Measurements from ENCODE around the gene SH2D1A. TPM values are rescaled to one million over a fixed set of nuclear protein-coding genes. Genes with fewer than 3 reads are reported as not detected.
"Not testable (repeated sequence)": the region's sequence is repeated elsewhere in the genome, so short reads cannot be mapped to it uniquely, and the experiment has no call there.

Gene SH2D1A
- not detected for total RNA-seq

DNA sequence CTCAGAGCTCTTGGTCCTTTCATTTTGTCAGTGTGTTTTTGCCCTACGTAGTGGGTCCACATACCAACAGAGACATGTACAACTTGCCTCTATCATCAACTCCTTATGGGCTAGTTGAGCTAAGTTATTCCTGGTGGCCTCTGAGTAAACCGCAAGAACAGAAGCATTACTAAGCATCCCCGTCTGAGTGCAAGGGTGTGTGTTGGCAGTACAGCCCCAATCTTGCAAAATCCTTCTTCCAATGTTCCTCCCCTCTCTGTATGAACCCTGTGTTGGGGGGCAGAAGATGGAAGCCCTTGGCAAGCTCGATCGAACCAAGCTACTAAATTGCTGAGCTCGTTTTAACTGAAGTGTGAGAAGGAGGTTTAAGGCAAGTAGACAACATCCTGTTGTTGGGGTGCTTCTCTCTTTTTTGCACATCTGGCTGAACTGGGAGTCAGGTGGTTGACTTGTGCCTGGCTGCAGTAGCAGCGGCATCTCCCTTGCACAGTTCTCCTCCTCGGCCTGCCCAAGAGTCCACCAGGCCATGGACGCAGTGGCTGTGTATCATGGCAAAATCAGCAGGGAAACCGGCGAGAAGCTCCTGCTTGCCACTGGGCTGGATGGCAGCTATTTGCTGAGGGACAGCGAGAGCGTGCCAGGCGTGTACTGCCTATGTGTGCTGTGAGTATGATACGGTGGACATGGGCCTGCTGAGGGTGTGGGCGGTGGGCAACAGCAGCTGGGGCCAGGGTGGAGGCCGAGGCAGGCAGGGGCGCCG lies at the start of gene SH2D1A:
TSS of gene SH2D1A (plus strand) at position 447 of the 760 bp plus-strand sequence. CDS start at position 527, 80 bp downstream.
- Histone ChIP-seq H3K4me3 (no peak within 1 kb of the TSS), H3K9me3 (no peaks in the 10 kb centered on the region), H3K36me3 (no peaks in the 10 kb centered on the region), H3K4me1 (no peaks in the 10 kb centered on the region), H3K27ac (no peak within 1 kb of the TSS), H3K27me3 (no peaks in the 10 kb centered on the region)
- TF ChIP-seq POLR2A (IDR thresholded peaks at IDR 0.05): no peak
- TF ChIP-seq, protein P1, sequence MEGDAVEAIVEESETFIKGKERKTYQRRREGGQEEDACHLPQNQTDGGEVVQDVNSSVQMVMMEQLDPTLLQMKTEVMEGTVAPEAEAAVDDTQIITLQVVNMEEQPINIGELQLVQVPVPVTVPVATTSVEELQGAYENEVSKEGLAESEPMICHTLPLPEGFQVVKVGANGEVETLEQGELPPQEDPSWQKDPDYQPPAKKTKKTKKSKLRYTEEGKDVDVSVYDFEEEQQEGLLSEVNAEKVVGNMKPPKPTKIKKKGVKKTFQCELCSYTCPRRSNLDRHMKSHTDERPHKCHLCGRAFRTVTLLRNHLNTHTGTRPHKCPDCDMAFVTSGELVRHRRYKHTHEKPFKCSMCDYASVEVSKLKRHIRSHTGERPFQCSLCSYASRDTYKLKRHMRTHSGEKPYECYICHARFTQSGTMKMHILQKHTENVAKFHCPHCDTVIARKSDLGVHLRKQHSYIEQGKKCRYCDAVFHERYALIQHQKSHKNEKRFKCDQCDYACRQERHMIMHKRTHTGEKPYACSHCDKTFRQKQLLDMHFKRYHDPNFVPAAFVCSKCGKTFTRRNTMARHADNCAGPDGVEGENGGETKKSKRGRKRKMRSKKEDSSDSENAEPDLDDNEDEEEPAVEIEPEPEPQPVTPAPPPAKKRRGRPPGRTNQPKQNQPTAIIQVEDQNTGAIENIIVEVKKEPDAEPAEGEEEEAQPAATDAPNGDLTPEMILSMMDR (IDR thresholded peaks at IDR 0.05 in 4 of 5, conservative IDR thresholded peaks at IDR 0.05 in 1 of 5): no peak
- intact Hi-C loops (cut with DNase I; ENCODE audit: low total_unique reads): no loop called here
- in situ Hi-C loops (cut with MboI; ENCODE audit: low sequenced_read_pairs in 4 of 4): no loop called here
- DNase-seq: no peak
- no peak for ATAC-seq

GRCh38 chrX:124299323-124299722 lies 47.0 kb upstream of the SH2D1A start:
- H3K4me1 ChIP-seq; H3K9me3 ChIP-seq; H3K27ac ChIP-seq; DNase-seq; in situ Hi-C loops (cut with MboI; ENCODE audit: low sequenced_read_pairs in 4 of 4); H3K4me3 ChIP-seq; H3K36me3 ChIP-seq; ATAC-seq; H3K27me3 ChIP-seq; intact Hi-C loops (cut with DNase I; ENCODE audit: low total_unique reads): not testable (repeated sequence)

DNA sequence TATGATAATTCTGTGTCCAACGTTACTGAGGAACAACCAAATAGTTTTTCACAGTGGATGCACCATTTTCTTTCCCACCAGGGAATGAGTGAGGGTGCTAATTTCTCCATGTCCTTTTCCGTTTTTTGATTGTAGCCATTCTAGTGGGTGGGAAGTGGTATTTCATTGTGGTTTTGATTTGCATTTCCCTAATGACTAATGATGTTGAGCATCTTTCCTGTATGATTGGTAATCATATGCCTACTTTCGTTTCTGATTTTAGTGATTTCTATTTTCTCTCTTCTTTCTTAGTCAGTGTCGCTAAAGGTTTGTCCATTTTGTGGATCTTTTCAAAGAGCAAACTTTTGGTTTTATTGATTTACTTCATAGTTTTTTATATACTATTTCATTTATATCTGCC lies 46.0 kb upstream of the SH2D1A start:
- ATAC-seq: no peak
- in situ Hi-C loops (cut with MboI; ENCODE audit: low sequenced_read_pairs in 4 of 4): no loop called here
- Histone ChIP-seq H3K27ac (no peak overlapping the region), H3K36me3 (no peaks in the 10 kb centered on the region), H3K4me1 (no peaks in the 10 kb centered on the region), H3K27me3 (no peaks in the 10 kb centered on the region), H3K4me3 (no peak overlapping the region), H3K9me3 (no peaks in the 10 kb centered on the region)
- intact Hi-C loops (cut with DNase I; ENCODE audit: low total_unique reads): no loop called here
- DNase-seq: no peak
- TF ChIP-seq, protein P1 (IDR thresholded peaks at IDR 0.05 in 4 of 5, conservative IDR thresholded peaks at IDR 0.05 in 1 of 5): no peak

DNA sequence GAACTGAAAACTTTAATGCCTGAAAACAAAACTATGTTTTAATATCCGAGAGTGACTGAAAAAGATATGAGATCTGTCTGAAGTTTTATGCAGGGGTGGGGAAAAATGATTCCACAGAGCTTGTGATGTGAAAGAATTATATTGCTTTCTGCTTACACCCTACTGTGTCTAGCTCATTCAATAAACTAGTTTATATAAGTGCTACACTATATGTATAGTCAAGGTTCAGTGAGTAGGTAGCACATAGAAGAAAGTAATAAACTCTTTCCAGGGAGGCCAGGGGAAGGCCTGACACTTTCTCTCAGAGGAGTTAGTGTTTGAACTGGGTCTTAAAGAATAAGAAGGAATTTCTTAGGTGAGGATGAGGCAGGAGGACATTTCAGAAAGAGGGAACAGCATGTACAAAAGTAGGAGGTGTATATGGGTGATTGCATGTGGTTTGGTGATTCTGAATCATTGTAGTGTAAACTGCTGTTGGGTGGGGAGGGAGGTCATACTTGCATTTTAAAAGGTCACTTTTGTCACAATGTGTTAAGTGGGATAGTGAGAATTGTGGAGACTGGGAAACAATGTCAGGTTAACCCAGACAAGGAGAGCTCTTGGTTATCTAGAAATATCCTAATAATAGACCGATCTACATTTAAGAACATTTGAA lies 39.0 kb upstream of the SH2D1A start:
- intact Hi-C loops (cut with DNase I; ENCODE audit: low total_unique reads): no loop called here
- Histone ChIP-seq H3K36me3 (no peaks in the 10 kb centered on the region), H3K4me1 (no peaks in the 10 kb centered on the region), H3K27me3 (no peaks in the 10 kb centered on the region), H3K4me3 (no peak overlapping the region), H3K9me3 (no peaks in the 10 kb centered on the region), H3K27ac (no peak overlapping the region)
- ATAC-seq (no peak), DNase-seq (no peak)
- TF ChIP-seq, protein P1 (IDR thresholded peaks at IDR 0.05 in 4 of 5, conservative IDR thresholded peaks at IDR 0.05 in 1 of 5): no peak
- TF ChIP-seq POLR2A (IDR thresholded peaks at IDR 0.05): no peak
- in situ Hi-C loops (cut with MboI; ENCODE audit: low sequenced_read_pairs in 4 of 4): no loop called here

- in situ Hi-C loops (cut with MboI; ENCODE audit: low sequenced_read_pairs in 4 of 4) (no loop called here), intact Hi-C loops (cut with DNase I; ENCODE audit: low total_unique reads) (no loop called here)
- Histone ChIP-seq H3K27me3 (no peaks in the 10 kb centered on the region), H3K9me3 (no peaks in the 10 kb centered on the region), H3K27ac (no peak overlapping the region), H3K36me3 (no peaks in the 10 kb centered on the region), H3K4me1 (no peaks in the 10 kb centered on the region), H3K4me3 (no peak overlapping the region)
- no peak for ATAC-seq
- no peak for DNase-seq
- TF ChIP-seq, protein P1 (IDR thresholded peaks at IDR 0.05 in 4 of 5, conservative IDR thresholded peaks at IDR 0.05 in 1 of 5): no peak
- no peak for TF ChIP-seq POLR2A (IDR thresholded peaks at IDR 0.05)
Observed at GRCh38 chrX:124325732-124326131, 20.6 kb upstream of the SH2D1A start.
